Common myeloid progenitor, CD34-positive (primary cell): ENCODE measurements around the gene FOXF2.
A peak's percentile ranks its signal among the peaks of the same experiment; 100 is the strongest.
"Not testable (repeated sequence)": the region's sequence is repeated elsewhere in the genome, so short reads cannot be mapped to it uniquely, and the experiment has no call there.

Experiments
- CTCF ChIA-PET: fragments of 350-600 bp; sonication (Branson Sonifier 250); formaldehyde crosslinking; loops from one replicate; lab custom pipeline; 2021; ENCODE audit warnings: antibody characterized with exemption; lab: Charles Lee
- POLR2A ChIA-PET: fragments of 350-600 bp; sonication (Branson Sonifier 250); formaldehyde crosslinking; loops from one replicate; lab custom pipeline; 2021; ENCODE audit warnings: antibody characterized with exemption; lab: Charles Lee
- DNase-seq, 3 donors: peaks; one replicate each; pipeline versions ENCODE4 v3.0.0 to v3.0.0-alpha.2; 2013
- H3K27ac ChIP-seq, 2 experiments: 1 replicate in 1 of 2; 2 replicates in 1 of 2; pipeline ENCODE4 v1.7.0; 2013; ENCODE audit warnings: inconsistent platforms in 2 of 2, low read length in 2 of 2, mild to moderate bottlenecking in 2 of 2, low read depth in 1 of 2, moderate library complexity in 1 of 2; ENCODE audit not compliant: severe bottlenecking in 2 of 2, insufficient read depth in 1 of 2, poor library complexity in 1 of 2
- H3K27me3 ChIP-seq, 5 experiments: replicated peaks in 2 of 5; 1 replicate in 3 of 5; 2 replicates in 2 of 5; pipeline versions ENCODE4 v1.6.1 to v1.7.0; 2013; ENCODE audit warnings: low read length in 4 of 5, mild to moderate bottlenecking in 2 of 5, moderate library complexity in 2 of 5, inconsistent platforms in 1 of 5; ENCODE audit not compliant: insufficient read depth in 5 of 5, control insufficient read depth in 4 of 5
- H3K36me3 ChIP-seq, 4 experiments: 1 replicate in 2 of 4; 2 replicates in 2 of 4; pipeline versions ENCODE4 v1.6.1 to v1.7.0; 2013; ENCODE audit warnings: low read length in 3 of 4, control low read depth in 1 of 4, mild to moderate bottlenecking in 1 of 4; ENCODE audit not compliant: control insufficient read depth in 4 of 4, insufficient read depth in 4 of 4
- H3K4me1 ChIP-seq, 4 experiments: 1 replicate in 3 of 4; 2 replicates in 1 of 4; pipeline versions ENCODE4 v1.6.1 to v1.7.1; 2013; ENCODE audit warnings: low read length in 3 of 4, mild to moderate bottlenecking in 3 of 4, control low read depth in 1 of 4, inconsistent platforms in 1 of 4, moderate library complexity in 1 of 4; ENCODE audit not compliant: control insufficient read depth in 4 of 4, insufficient read depth in 4 of 4; ENCODE audit errors: control extremely low read depth in 1 of 4
- H3K4me3 ChIP-seq, 7 experiments: 1 replicate in 4 of 7; 2 replicates in 3 of 7; pipeline versions ENCODE4 v1.5.1 to v1.7.0; 2013; ENCODE audit warnings: mild to moderate bottlenecking in 7 of 7, low read length in 6 of 7, moderate library complexity in 6 of 7, inconsistent platforms in 2 of 7, low read depth in 2 of 7, control low read depth in 1 of 7; ENCODE audit not compliant: insufficient read depth in 4 of 7, control insufficient read depth in 1 of 7; ENCODE audit errors: extremely low read depth in 1 of 7
- H3K9me3 ChIP-seq, 5 experiments: 1 replicate in 4 of 5; 2 replicates in 1 of 5; pipeline versions ENCODE4 v1.6.1 to v1.7.1; 2013; ENCODE audit warnings: low read length in 4 of 5, mild to moderate bottlenecking in 2 of 5, inconsistent platforms in 1 of 5, low read depth in 1 of 5, moderate library complexity in 1 of 5; ENCODE audit not compliant: control insufficient read depth in 4 of 5, insufficient read depth in 2 of 5; ENCODE audit errors: control extremely low read depth in 1 of 5
- WGBS: methylation state at CpG from one replicate; pipeline ENCODE4 v1.1.5; 2013; ENCODE audit not compliant: insufficient coverage; 5-methylcytosine and 5-hydroxymethylcytosine counted together

FOXF2 gene

GRCh38 chr6:1355068-1355467 lies 34.3 kb upstream of the FOXF2 start:
- DNase-seq, POLR2A ChIA-PET: not testable (repeated sequence)
- CTCF ChIA-PET = interaction anchor here (0.7 kb wide), 1 partner anchor 437 kb away, joined by 3 read pairs; no protein-coding TSS in a partner anchor

GRCh38 chr6:1361717-1362116 lies 27.7 kb upstream of the FOXF2 start:
- H3K9me3 ChIP-seq, H3K4me3 ChIP-seq, H3K36me3 ChIP-seq, POLR2A ChIA-PET, H3K4me1 ChIP-seq, H3K27ac ChIP-seq, DNase-seq: not testable (repeated sequence)
- CTCF ChIA-PET = interaction anchor here (0.7 to 1.1 kb wide), 2 partner anchors 16 to 19 kb away, joined by 3 read pairs; no protein-coding TSS in a partner anchor
- H3K27me3 ChIP-seq = peaks cover 11 to 61% (median 19%) of the 10 kb centered on the region in 5 experiments
- 100% methylated on average over 1 of the region's 4 CpGs for WGBS

More at GRCh38 chr6:1355068-1355467, 34.3 kb upstream of the FOXF2 start:
- not testable (repeated sequence) for H3K4me3 ChIP-seq, H3K4me1 ChIP-seq, H3K27ac ChIP-seq, H3K36me3 ChIP-seq
- Histone ChIP-seq H3K27me3 (peaks cover 0 to 13% (median 7%) of the 10 kb centered on the region in 5 experiments), H3K9me3 (peaks cover 0 to 26% (median 5%) of the 10 kb centered on the region in 5 experiments)

GRCh38 chr6:1362643-1363042 lies 26.7 kb upstream of the FOXF2 start:
- Histone ChIP-seq H3K4me3 (no peak overlapping the region), H3K27ac (no peak overlapping the region), H3K36me3 (no peaks in the 10 kb centered on the region), H3K4me1 (no peaks in the 10 kb centered on the region), H3K9me3 (no peaks in the 10 kb centered on the region), H3K27me3 (peaks cover 9 to 67% (median 18%) of the 10 kb centered on the region in 5 experiments)
- ChIA-PET POLR2A (no interaction called here), CTCF (interaction anchor here (1.2 kb wide), 1 partner anchor 74 kb away, joined by 6 read pairs; no protein-coding TSS in a partner anchor)
- 93% methylated on average over 6 of the region's 9 CpGs for WGBS
- DNase-seq = no peak

- no peaks in the 10 kb centered on the region for H3K36me3 ChIP-seq
- no peaks in the 10 kb centered on the region for H3K9me3 ChIP-seq
- peaks cover 11 to 73% (median 21%) of the 10 kb centered on the region in 5 experiments for H3K27me3 ChIP-seq
- POLR2A ChIA-PET = no interaction called here
- no CpG with 5 or more reads among the region's 4 CpGs for WGBS
- CTCF ChIA-PET = interaction anchor here (1.1 to 1.4 kb wide), 3 partner anchors 23 to 73 kb away, joined by 3 to 6 read pairs (median 3); no protein-coding TSS in a partner anchor
- H3K4me1 ChIP-seq = no peaks in the 10 kb centered on the region
- no peak overlapping the region for H3K27ac ChIP-seq
- no peak overlapping the region for H3K4me3 ChIP-seq
- no peak for DNase-seq
Measured at GRCh38 chr6:1363298-1363697, 26.1 kb upstream of the FOXF2 start.

GRCh38 chr6:1363729-1364572 lies 25.4 kb upstream of the FOXF2 start:
- WGBS = 76% methylated on average over 9 of the region's 16 CpGs
- H3K27me3 ChIP-seq = peaks cover 11 to 80% (median 19%) of the 10 kb centered on the region in 5 experiments
- H3K4me3 ChIP-seq = no peak overlapping the region
- no peak overlapping the region for H3K27ac ChIP-seq
- POLR2A ChIA-PET = no interaction called here
- peak in 2 of 3 donors; percentile 48 to 54 for DNase-seq
- no peaks in the 10 kb centered on the region for H3K36me3 ChIP-seq
- no peaks in the 10 kb centered on the region for H3K9me3 ChIP-seq
- H3K4me1 ChIP-seq = no peaks in the 10 kb centered on the region
- CTCF ChIA-PET = interaction anchor here (1.1 to 1.5 kb wide), 4 partner anchors 17 to 33 kb away, joined by 3 to 4 read pairs (median 4); no protein-coding TSS in a partner anchor

- CTCF ChIA-PET = interaction anchor here (0.6 to 1.5 kb wide), 4 partner anchors 16 to 640 kb away, joined by 3 to 4 read pairs (median 4); no protein-coding TSS in a partner anchor
- WGBS = 64% methylated on average over 2 of the region's 2 CpGs
Measured at GRCh38 chr6:1364791-1365190, 24.6 kb upstream of the FOXF2 start.

GRCh38 chr6:1365686-1366085 lies 23.7 kb upstream of the FOXF2 start:
- Histone ChIP-seq H3K27me3 (peaks cover 5 to 81% (median 17%) of the 10 kb centered on the region in 5 experiments), H3K9me3 (peaks cover 0 to 10% (median 4%) of the 10 kb centered on the region in 5 experiments), H3K4me3 (no peak overlapping the region), H3K27ac (no peak overlapping the region), H3K4me1 (no peaks in the 10 kb centered on the region), H3K36me3 (no peaks in the 10 kb centered on the region)
- CTCF ChIA-PET = interaction anchor here (0.6 to 1.4 kb wide), 2 partner anchors 15 to 641 kb away, joined by 3 to 4 read pairs; no protein-coding TSS in a partner anchor
- WGBS = 65% methylated on average over 2 of the region's 6 CpGs
- POLR2A ChIA-PET = no interaction called here
- DNase-seq = no peak

More at GRCh38 chr6:1364791-1365190, 24.6 kb upstream of the FOXF2 start:
- H3K27me3 ChIP-seq = peaks cover 7 to 80% (median 19%) of the 10 kb centered on the region in 5 experiments
- H3K4me1 ChIP-seq = no peaks in the 10 kb centered on the region
- DNase-seq = no peak
- no peak overlapping the region for H3K27ac ChIP-seq
- H3K36me3 ChIP-seq = no peaks in the 10 kb centered on the region
- peaks cover 0 to 4% (median under 1%) of the 10 kb centered on the region in 5 experiments for H3K9me3 ChIP-seq
- POLR2A ChIA-PET = no interaction called here
- H3K4me3 ChIP-seq = no peak overlapping the region
